ENCODE measurements around the gene IMMP2L.

- TF ChIP-seq CTCF (IDR thresholded peaks at IDR 0.05 in 4 of 5, conservative IDR thresholded peaks at IDR 0.05 in 1 of 5) (no peak), POLR2A (IDR thresholded peaks at IDR 0.05) (no peak)
These were observed 371.5 kb downstream of the IMMP2L start for GRCh38 chr7:111190804-111191203.

All from gastrocnemius medialis (tissue), 4 donors.